ENCODE measurements around the gene HEATR9. TPM values are rescaled to one million over a fixed set of nuclear protein-coding genes. Genes with fewer than 3 reads are reported as not detected.

HEATR9 gene
- total RNA-seq, 2 donors from 2014 or later, result 0.81 to 2.9 TPM

- no peaks in the 10 kb centered on the region for H3K27me3 Mint-ChIP-seq
- ATAC-seq, result no peak
- no peaks in the 10 kb centered on the region for H3K36me3 Mint-ChIP-seq
- H3K27ac Mint-ChIP-seq, result peak overlapping the region; percentile 85 to 91
- no peak for DNase-seq (ENCODE audit: low spot score)
- H3K9me3 Mint-ChIP-seq, result peaks cover 4% of the 10 kb centered on the region
- H3K4me3 Mint-ChIP-seq, result peak overlapping the region; percentile 75
- H3K4me1 Mint-ChIP-seq (ENCODE audit: low read depth in 2 of 2), result peaks cover 70 to 73% of the 10 kb centered on the region in 2 donors
Measured at GRCh38 chr17:35889818-35890773, 21.4 kb upstream of the HEATR9 start.

GRCh38 chr17:35889241-35889640 is 20.6 kb upstream of the HEATR9 start:
- H3K4me1 Mint-ChIP-seq (ENCODE audit: low read depth in 2 of 2), result peaks cover 65 to 71% of the 10 kb centered on the region in 2 donors
- H3K4me3 Mint-ChIP-seq, result peak overlapping the region; percentile 75

DNA sequence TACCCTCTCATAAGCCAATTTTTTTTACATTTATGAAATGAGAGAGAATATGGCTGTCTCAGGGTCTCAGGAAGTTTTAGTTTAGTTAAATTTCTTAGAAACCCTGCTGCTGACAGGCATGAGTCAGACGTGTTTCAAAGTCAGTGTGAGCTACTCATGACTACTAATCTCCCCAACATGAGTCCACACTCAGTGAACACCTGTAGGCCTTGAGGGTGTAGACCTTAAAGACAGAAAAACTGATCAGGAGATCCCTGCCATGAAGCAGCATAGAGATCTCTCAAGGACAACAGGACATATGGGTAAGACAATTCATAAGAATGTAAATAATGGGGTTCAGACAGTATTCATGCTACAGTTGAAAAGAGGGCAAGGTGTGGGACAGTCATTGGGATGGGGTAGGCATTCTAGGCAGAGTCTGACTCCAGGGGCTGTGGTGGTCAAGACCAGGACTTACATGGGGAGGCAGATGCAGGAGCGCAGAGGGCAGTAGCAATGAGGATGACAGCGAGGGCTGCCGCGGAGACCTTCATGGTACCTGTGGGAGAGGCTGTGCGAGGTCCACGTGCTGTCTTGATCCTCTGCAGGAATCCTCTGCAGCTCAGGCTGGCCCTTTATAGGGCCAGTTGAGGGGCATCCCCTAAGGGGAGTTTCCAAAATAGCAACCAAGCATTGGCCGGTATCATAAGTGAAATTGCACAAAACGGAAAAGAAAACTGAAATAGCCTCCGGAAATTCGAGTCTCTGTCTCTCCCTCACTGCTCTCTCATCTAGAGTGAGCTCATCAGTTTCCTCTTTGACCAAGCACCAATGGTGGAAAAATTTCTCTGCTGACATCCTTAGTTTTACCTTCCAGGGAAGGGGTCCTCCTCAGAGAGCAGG is 11.3 kb upstream of the HEATR9 start, which contains the start of gene CCL5:
CCL5 (minus strand) TSS at position 588 of the 882 bp plus-strand sequence.
- Mint-ChIP-seq H3K36me3 (peaks cover 28% of the 10 kb centered on the region), H3K9me3 (no peaks in the 10 kb centered on the region)

More at GRCh38 chr17:35889241-35889640, 20.6 kb upstream of the HEATR9 start:
- H3K36me3 Mint-ChIP-seq, result no peaks in the 10 kb centered on the region
- ATAC-seq (peak; percentile 79 to 83), DNase-seq (ENCODE audit: low spot score) (peak; percentile 66)
- H3K27me3 Mint-ChIP-seq, result no peaks in the 10 kb centered on the region
- peaks cover 4% of the 10 kb centered on the region for H3K9me3 Mint-ChIP-seq
- H3K27ac Mint-ChIP-seq, result peak overlapping the region; percentile 85 to 91

GRCh38 chr17:35878361-35878760 is 9.7 kb upstream of the HEATR9 start:
- no peaks in the 10 kb centered on the region for H3K9me3 Mint-ChIP-seq
- H3K4me1 Mint-ChIP-seq (ENCODE audit: low read depth in 2 of 2), result peaks cover 61 to 69% of the 10 kb centered on the region in 2 donors
- ATAC-seq (no peak), DNase-seq (ENCODE audit: low spot score) (no peak)
- H3K27me3 Mint-ChIP-seq, result no peaks in the 10 kb centered on the region
- H3K36me3 Mint-ChIP-seq, result peaks cover 32% of the 10 kb centered on the region
- peak overlapping the region; percentile 99 for H3K27ac Mint-ChIP-seq
- peak overlapping the region; percentile 98 for H3K4me3 Mint-ChIP-seq

More for the DNA sequence above, 11.3 kb upstream of the HEATR9 start, which contains the start of gene CCL5:
- Mint-ChIP-seq H3K4me3 (peak within 1 kb of the TSS; percentile 98), H3K4me1 (ENCODE audit: low read depth in 2 of 2) (peaks cover 56 to 63% of the 10 kb centered on the region in 2 donors), H3K27ac (peak within 1 kb of the TSS; percentile 99), H3K27me3 (no peaks in the 10 kb centered on the region)
- ATAC-seq (peak; percentile 91 to 95), DNase-seq (ENCODE audit: low spot score) (peak; percentile 89)

- H3K36me3 Mint-ChIP-seq, result peaks cover 36% of the 10 kb centered on the region
Measured at GRCh38 chr17:35877345-35878029, 8.8 kb upstream of the HEATR9 start.

GRCh38 chr17:35876534-35876933 is 7.8 kb upstream of the HEATR9 start:
- no peak for ATAC-seq
- DNase-seq (ENCODE audit: low spot score), result no peak
- Mint-ChIP-seq H3K36me3 (peaks cover 40% of the 10 kb centered on the region), H3K4me3 (peak overlapping the region; percentile 98), H3K27me3 (no peaks in the 10 kb centered on the region), H3K27ac (peak overlapping the region; percentile 99), H3K4me1 (ENCODE audit: low read depth in 2 of 2) (peaks cover 67 to 78% of the 10 kb centered on the region in 2 donors), H3K9me3 (no peaks in the 10 kb centered on the region)

More at GRCh38 chr17:35877345-35878029, 8.8 kb upstream of the HEATR9 start:
- peak overlapping the region; percentile 99 for H3K27ac Mint-ChIP-seq
- ATAC-seq (no peak), DNase-seq (ENCODE audit: low spot score) (no peak)
- peak overlapping the region; percentile 98 for H3K4me3 Mint-ChIP-seq
- peaks cover 65 to 73% of the 10 kb centered on the region in 2 donors for H3K4me1 Mint-ChIP-seq (ENCODE audit: low read depth in 2 of 2)
- H3K27me3 Mint-ChIP-seq, result no peaks in the 10 kb centered on the region
- no peaks in the 10 kb centered on the region for H3K9me3 Mint-ChIP-seq

DNA sequence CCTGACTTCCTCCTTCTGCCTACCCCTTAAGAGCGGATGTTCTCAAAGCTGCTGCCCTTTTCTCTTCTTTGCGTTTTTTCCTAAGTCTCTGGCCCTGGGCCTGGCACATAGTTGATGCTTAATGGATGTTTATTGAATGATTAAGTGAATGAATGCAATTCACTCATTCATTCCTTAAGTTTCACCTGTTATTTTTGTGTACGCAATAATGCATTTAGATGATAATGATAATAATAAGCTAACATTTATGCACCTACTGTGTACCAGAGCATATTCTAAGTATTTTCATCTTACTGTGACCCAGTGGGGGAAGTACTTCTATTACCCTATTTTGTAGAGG is 7.1 kb upstream of the HEATR9 start:
- Mint-ChIP-seq H3K27ac (peak overlapping the region; percentile 99), H3K36me3 (peaks cover 42% of the 10 kb centered on the region), H3K27me3 (no peaks in the 10 kb centered on the region), H3K9me3 (no peaks in the 10 kb centered on the region), H3K4me3 (peak overlapping the region; percentile 98), H3K4me1 (ENCODE audit: low read depth in 2 of 2) (peaks cover 71 to 77% of the 10 kb centered on the region in 2 donors)
- no peak for DNase-seq (ENCODE audit: low spot score)
- ATAC-seq, result no peak

DNA sequence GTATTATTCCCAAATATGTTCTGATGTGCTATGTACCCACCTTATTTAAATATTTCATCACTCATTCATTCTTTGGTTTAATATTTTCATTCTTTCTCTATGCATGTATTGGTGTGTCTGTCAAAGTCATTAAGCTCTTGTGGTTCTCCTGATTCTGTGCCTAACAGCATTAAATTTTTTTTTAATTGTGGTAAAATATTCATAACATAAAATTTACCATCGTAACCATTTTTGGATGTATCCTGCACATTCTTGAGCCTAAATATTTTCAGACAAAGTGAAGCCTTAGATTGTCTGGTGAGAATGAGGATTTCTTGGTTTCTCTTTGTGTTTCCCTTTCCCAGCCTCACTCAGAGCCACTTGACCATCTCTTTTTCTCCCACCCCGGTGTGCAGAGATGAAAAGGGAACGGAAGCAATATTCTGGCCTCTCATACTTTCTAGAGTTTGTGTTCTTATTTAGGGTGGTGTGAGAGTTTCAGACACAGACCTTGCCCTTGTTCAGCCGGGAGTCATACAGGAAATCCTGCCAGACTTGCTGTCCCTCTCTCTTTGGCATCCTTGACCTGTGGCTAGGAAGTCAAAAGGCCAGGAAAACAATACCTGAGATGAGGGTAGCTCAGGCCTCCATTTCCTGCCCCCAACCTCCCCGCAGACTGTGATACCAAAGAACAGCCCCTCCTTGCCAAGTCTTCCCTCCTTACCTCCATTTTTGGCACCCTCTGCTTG is 6.5 kb upstream of the HEATR9 start:
- peaks cover 41% of the 10 kb centered on the region for H3K36me3 Mint-ChIP-seq
- H3K4me1 Mint-ChIP-seq (ENCODE audit: low read depth in 2 of 2), result peaks cover 68 to 73% of the 10 kb centered on the region in 2 donors
- DNase-seq (ENCODE audit: low spot score) (no peak), ATAC-seq (no peak)
- H3K9me3 Mint-ChIP-seq, result no peaks in the 10 kb centered on the region
- H3K27ac Mint-ChIP-seq, result peak overlapping the region; percentile 99
- H3K4me3 Mint-ChIP-seq, result peak overlapping the region; percentile 98
- no peaks in the 10 kb centered on the region for H3K27me3 Mint-ChIP-seq

- ATAC-seq (no peak), DNase-seq (ENCODE audit: low spot score) (no peak)
- peaks cover 30% of the 10 kb centered on the region for H3K36me3 Mint-ChIP-seq
- H3K9me3 Mint-ChIP-seq, result no peaks in the 10 kb centered on the region
- H3K27ac Mint-ChIP-seq, result peak overlapping the region; percentile 55 to 86
- peaks cover 48 to 55% of the 10 kb centered on the region in 2 donors for H3K4me1 Mint-ChIP-seq (ENCODE audit: low read depth in 2 of 2)
- no peaks in the 10 kb centered on the region for H3K27me3 Mint-ChIP-seq
- H3K4me3 Mint-ChIP-seq, result no peak overlapping the region
Measured at GRCh38 chr17:35872196-35872980, 3.7 kb upstream of the HEATR9 start.

DNA sequence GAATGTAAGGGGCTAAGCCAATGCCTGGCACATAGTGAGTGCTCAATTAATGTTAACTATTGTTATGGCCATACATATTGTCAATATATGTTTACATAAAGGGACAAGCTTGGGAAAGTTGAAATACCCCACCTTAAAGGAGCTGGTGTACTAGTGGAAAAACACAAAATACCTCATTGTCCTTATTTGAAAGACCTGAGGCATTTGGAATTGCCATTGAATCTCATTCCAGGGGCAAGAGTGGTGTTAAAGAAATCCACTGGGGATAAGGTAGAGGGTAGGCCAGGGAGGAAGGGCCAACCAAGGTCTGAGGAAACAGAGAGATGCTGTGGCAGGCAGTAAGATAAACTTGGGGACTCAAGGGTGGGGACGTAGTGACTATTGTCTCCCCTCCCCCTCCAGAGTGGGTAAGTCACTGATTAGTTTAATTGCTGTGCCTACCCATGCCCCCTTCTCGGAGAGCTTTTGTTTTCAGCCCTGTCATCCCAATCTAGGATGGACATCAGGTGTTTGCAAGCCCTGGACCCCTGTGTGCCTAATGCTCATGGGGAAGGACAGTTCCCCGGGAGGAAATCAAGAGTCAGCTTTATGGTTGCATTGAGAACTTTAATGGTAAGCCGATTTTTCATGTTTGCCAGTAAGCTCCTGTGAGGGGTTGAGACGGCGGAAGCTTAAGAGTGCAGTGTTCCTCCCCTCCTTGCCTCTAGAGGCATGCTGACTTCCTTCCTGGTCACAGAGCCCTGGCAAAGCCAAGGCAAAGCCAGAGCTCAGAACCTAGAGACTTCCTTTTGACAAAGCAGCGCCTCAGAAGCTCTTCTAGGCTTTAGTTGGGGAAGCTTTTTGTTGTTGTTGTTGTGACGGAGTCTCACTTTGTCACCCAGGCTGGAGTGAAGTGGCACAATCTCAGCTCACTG is 2.5 kb upstream of the HEATR9 start:
- H3K36me3 Mint-ChIP-seq, result peaks cover 21% of the 10 kb centered on the region
- ATAC-seq, result peak; percentile 60 to 69
- peaks cover 42 to 52% of the 10 kb centered on the region in 2 donors for H3K4me1 Mint-ChIP-seq (ENCODE audit: low read depth in 2 of 2)
- H3K27ac Mint-ChIP-seq, result peak overlapping the region; percentile 67 to 84
- peak overlapping the region; percentile 18 for H3K4me3 Mint-ChIP-seq
- no peaks in the 10 kb centered on the region for H3K27me3 Mint-ChIP-seq
- H3K9me3 Mint-ChIP-seq, result no peaks in the 10 kb centered on the region
- DNase-seq (ENCODE audit: low spot score), result no peak

- Mint-ChIP-seq H3K4me1 (ENCODE audit: low read depth in 2 of 2) (peaks cover 31 to 53% of the 10 kb centered on the region in 2 donors), H3K4me3 (no peak overlapping the region), H3K27ac (peak overlapping the region; percentile 1 to 68), H3K9me3 (no peaks in the 10 kb centered on the region), H3K27me3 (no peaks in the 10 kb centered on the region), H3K36me3 (peaks cover 10% of the 10 kb centered on the region)
- no peak for DNase-seq (ENCODE audit: low spot score)
- ATAC-seq, result no peak
Measured at GRCh38 chr17:35867574-35867973, 1.1 kb downstream of the HEATR9 start.
